GM12864 (cell line): Measurements from ENCODE around the gene IRF6.

Source experiments
- DNase-seq: peaks from one replicate; pipeline ENCODE4 v3.0.0-alpha.2; 2011; ENCODE audit warnings: low read depth
- H3K4me3 ChIP-seq: 2 replicates; pipeline ENCODE4 v1.5.1; 2011; ENCODE audit warnings: mild to moderate bottlenecking, low read depth, low read length, control low read depth
- CTCF ChIP-seq: IDR thresholded peaks from 2 replicates; pipeline ENCODE4 v1.5.1; 2011; ENCODE audit warnings: low read depth, mild to moderate bottlenecking, moderate library complexity, low read length, control low read depth, inconsistent platforms; ENCODE audit errors: missing control alignments

Gene IRF6

GRCh38 chr1:209835782-209836298 is 29.9 kb upstream of the IRF6 start:
- no peak for TF ChIP-seq CTCF
- DNase-seq, result no peak
- H3K4me3 ChIP-seq, result no peak overlapping the region

GRCh38 chr1:209831615-209832014 is 25.7 kb upstream of the IRF6 start:
- no peak for TF ChIP-seq CTCF
- H3K4me3 ChIP-seq, result no peak overlapping the region
- DNase-seq, result no peak

- H3K4me3 ChIP-seq, result no peak overlapping the region
- TF ChIP-seq CTCF, result no peak
- no peak for DNase-seq
These were observed 24.8 kb upstream of the IRF6 start for GRCh38 chr1:209830722-209831121.

GRCh38 chr1:209829716-209830115 is 23.8 kb upstream of the IRF6 start:
- H3K4me3 ChIP-seq, result no peak overlapping the region

GRCh38 chr1:209827384-209828262 is 21.7 kb upstream of the IRF6 start, which contains the start of gene UTP25:
Gene UTP25, plus strand, starts transcription at chr1:209827972. Its CDS starts 92 bp downstream, at chr1:209828064.
- peak within 1 kb of the TSS; percentile 68 for H3K4me3 ChIP-seq
- TF ChIP-seq CTCF, result peak; percentile 74
- peak; percentile 97 for DNase-seq

More at GRCh38 chr1:209829716-209830115, 23.8 kb upstream of the IRF6 start:
- TF ChIP-seq CTCF, result no peak
- no peak for DNase-seq

- no peak for DNase-seq
- no peak for TF ChIP-seq CTCF
- H3K4me3 ChIP-seq, result no peak overlapping the region
These were observed 19.9 kb upstream of the IRF6 start for GRCh38 chr1:209825591-209826434.
